HG02884 (cell line): Measurements from ENCODE around the gene DARS1.
A peak's percentile ranks its signal among the peaks of the same experiment; 100 is the strongest.
"Not testable (repeated sequence)": the region's sequence is repeated elsewhere in the genome, so short reads cannot be mapped to it uniquely, and the experiment has no call there.

Experiments
- ATAC-seq: cut with Tn5 transposase; IDR thresholded peaks from one replicate; pipeline ENCODE4 v1.9.1; 2021; ENCODE audit warnings: mild to moderate bottlenecking, moderate library complexity; ENCODE audit not compliant: unreplicated experiment

DARS1 gene

GRCh38 chr2:135986507-135986906 lies 1.1 kb upstream of the DARS1 start:
- ATAC-seq = no peak

DNA sequence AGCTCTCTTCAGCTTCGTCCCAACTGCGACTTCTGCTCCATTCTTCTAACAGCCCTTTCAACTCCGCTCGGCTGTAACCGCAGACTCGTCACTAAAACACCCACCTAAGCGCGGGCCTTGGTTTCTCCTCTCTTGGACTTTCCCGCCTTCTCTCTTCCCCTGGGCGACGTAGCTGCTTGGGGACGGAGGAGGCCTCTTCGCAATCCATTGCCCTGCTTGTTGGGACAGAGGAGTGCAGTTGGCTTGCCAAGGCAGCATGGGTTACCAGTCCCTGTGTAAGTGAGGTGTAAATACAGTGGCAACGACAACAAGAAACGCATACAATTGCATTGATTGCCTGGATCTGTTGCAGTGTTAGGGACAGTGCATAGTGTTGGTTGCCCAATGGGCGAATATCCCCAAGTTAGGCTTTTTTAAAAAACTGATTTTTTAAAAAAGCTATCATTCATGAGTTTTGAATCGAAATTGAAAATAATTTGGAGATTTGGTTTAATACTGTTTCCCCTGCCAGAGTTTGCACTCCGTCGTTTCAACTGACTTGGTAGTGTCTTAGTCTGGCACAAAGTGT lies 484 bp upstream of the DARS1 start:
- ATAC-seq = peak; percentile 48

DNA sequence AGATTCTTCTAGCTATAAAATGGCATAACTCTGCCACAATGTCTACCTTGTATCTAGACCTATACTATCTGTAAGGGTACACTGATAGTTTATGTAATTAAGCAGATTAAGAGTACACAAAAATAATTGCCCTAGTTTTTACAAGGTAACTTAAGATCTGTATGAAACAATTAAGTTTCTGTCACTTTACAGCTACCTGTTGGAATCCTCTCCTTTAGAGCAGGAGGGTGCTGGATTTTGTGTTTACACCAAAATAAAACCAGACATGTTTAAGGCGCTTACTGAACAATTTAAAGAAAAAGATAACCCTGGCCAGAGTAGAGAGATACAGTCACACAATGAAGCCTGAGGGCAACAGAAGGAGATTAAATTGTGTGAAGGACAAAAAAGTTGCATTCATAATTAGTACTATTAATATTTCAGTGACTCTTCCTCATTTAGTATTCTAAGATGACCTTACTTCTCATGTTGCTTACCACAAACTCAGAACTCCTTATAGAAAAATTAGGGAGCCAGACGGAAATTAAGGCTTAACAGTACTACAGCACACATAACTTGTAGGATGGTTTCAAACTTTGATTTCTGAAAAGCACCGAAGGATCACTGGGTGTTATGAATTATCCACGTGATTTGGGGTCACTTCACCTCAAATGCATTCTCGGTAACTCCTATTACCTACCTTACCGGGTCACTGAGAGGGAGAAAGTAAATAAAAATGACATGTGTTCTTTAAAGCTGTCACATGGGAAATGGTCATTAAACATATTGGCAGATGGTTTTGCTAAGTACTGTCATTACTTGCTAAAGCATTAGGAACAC lies 1.0 kb downstream of the DARS1 start:
- ATAC-seq = peak; percentile 25

DNA sequence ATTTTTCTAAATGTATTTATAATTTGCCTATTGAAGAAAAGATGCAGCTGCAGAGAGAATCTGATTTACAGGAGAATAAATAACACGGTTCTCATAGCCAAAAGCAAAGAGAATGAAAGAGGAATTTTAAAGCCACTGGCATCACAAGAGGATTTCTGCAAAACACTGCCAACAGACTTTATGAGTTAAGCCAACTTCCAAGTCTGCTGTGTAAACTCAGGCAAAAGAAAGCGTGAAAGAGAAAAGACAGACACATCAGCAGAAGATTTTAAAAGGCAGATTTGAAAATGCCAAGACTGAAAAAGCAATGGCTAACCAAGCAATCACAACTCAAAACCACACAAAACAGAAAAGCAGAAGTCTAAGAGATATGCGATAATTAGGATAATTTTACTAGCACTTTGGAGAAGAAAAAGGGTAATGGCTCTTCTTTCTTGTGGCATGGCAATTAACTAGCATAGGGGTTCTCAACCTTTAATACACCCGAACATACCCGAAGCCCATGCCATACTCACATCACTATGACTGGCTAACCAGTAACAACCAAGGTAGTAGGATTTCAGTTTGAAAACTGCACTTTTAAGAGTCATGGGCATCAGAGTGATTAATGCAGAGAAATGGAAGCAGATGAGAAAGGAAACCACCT lies 4.9 kb downstream of the DARS1 start:
- no peak for ATAC-seq

- ATAC-seq = no peak
These were observed 9.7 kb downstream of the DARS1 start for GRCh38 chr2:135975702-135976101.

DNA sequence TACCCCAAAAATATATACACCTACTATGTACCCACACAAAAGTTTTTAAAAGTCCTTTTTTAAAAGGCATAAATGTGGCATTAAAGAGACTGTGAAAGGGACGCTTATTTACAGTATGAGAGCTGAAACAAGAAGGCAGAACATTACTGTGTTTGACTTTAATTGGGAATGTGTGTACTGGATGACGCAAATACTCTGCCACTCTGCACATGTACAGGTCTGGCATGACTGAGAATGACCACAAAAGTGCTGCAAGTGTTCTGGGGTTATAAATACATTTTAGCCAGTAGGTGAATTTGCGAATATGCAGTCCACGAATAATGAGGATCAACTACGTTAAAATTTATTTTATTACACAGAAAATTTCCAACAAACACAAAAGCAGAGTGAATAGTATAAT lies 11.4 kb downstream of the DARS1 start:
- no peak for ATAC-seq

DNA sequence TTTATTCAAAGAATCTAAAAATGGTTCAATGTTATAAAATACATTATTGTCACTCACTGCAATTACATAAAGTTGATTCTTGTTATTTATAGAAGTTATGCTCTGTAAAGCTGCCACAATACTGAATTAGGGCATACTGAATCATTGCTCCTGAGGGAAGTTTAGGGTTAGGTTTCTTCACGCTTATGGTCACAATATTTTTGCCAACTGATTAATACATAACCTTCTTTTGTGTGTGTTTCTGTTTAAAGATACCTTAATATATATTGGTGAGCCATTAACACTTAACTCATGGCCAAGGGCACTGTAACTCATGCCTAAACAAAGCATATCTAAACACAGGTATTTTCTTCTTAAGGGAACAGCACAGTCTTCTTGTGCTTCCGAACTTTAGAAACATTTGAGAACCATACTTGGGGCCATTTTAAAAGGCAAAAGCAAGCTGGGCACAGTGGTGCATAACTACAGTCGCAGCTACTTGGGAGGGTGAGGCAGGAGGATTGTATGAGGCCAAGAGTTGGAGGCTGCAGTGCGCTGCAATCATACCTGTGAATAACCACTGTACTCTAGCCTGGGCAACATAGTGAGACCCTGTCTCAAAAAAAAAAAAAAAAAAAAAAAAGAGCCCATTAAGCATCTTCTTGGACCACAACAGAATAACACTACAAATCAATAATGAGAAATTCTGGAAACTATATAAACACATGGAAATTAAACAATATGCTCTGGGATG lies 15.6 kb downstream of the DARS1 start:
- no peak for ATAC-seq

DNA sequence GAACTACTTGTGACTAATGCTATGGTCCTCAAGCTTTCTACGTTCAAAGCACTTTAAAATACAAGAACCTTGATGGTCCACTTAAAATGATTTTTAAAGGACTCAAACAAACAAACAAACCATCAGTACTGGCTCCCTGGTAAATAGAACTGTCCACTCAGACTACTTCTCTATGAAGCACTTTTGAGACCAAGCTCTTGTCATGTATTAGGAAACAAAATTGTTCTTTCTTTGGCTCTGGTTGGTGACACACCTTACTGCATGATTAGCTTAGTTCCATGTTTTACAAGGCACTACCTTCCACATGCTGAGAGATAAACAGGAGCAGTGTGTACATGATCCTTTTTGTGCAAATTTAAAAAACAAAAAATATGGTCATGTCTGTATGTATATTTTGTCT lies 19.7 kb downstream of the DARS1 start:
- ATAC-seq = no peak

- ATAC-seq = not testable (repeated sequence)
These were observed 21.0 kb downstream of the DARS1 start for GRCh38 chr2:135964404-135964803.

- ATAC-seq = no peak
These were observed 21.6 kb downstream of the DARS1 start for GRCh38 chr2:135963841-135964240.

- no peak for ATAC-seq
These were observed 22.9 kb downstream of the DARS1 start for GRCh38 chr2:135962366-135963123.

- no peak for ATAC-seq
These were observed 24.5 kb downstream of the DARS1 start for GRCh38 chr2:135960656-135961551.

DNA sequence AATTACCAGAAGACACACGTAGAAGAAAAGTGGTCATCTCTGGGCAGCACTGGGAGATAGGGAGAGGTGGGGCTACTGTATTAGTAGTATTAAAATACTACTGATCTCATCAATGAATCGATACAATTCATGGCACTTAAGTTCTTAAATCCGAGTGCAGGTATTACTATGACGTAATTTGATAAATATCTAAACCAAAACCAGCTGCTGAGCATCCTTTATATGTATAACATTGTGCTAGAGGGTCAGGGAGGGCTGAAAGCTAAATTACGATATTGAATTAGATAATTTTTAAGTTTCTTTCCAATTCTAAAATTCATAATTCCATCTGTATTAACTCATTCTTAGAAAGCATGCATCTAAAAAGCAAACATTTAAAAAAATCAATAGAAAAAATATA lies 25.3 kb downstream of the DARS1 start:
- no peak for ATAC-seq

GRCh38 chr2:135958927-135959326 lies 26.5 kb downstream of the DARS1 start:
- ATAC-seq = not testable (repeated sequence)

GRCh38 chr2:135954020-135954601 lies 31.3 kb downstream of the DARS1 start:
- ATAC-seq = no peak

DNA sequence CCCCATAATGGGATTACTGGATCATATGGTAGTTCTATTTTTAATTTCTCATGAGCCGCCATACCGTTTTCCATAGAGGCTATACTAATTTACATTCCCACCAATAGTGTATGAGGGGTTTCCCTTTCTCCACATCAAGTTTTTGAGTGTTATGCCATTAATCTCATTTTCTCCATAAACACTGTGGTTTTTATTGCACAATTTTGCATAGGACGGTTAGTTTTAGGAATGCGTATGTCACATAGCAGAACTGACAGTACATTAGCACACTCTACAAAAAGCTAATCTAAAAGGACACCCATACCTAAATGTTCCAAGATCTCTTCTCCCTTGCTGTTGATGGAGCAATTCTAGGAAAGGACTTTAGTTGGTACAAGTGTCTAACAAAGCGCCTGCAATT lies 32.5 kb downstream of the DARS1 start:
- ATAC-seq = no peak

GRCh38 chr2:135951041-135951583 lies 34.3 kb downstream of the DARS1 start:
- ATAC-seq = no peak

GRCh38 chr2:135949451-135950234 lies 35.8 kb downstream of the DARS1 start:
- ATAC-seq = no peak
